Activated CD8-positive, alpha-beta T cell treated with anti-CD3 and anti-CD28 coated beads for 36 hours (primary cell): Measurements from ENCODE around the gene EML5. TPM values are rescaled to one million over a fixed set of nuclear protein-coding genes. Genes with fewer than 3 reads are reported as not detected.
A peak's percentile ranks its signal among the peaks of the same experiment; 100 is the strongest.
"Not testable (repeated sequence)": the region's sequence is repeated elsewhere in the genome, so short reads cannot be mapped to it uniquely, and the experiment has no call there.

ENCODE experiments used
- ATAC-seq: fragments of 200-7000 bp; cut with Tn5 transposase; one replicate; pipeline ENCODE4 v1.10.0; 2021; ENCODE audit warnings: mild to moderate bottlenecking, moderate library complexity
- CTCF ChIA-PET: fragments of 350-600 bp; sonication (Branson Sonifier 250); formaldehyde crosslinking; loops from one replicate; lab custom pipeline; 2021; ENCODE audit warnings: antibody characterized with exemption; lab: Charles Lee
- POLR2A ChIA-PET: fragments of 350-600 bp; sonication (Branson Sonifier 250); formaldehyde crosslinking; loops from one replicate; lab custom pipeline; 2021; ENCODE audit warnings: antibody characterized with exemption; lab: Charles Lee
- DNase-seq: peaks from one replicate; pipeline ENCODE4 v3.0.0-alpha.2; 2020
- H3K27ac Mint-ChIP-seq: one replicate; pipeline ENCODE4 v1.8.0; 2021; ENCODE audit warnings: mild to moderate bottlenecking, mixed read lengths
- H3K27me3 Mint-ChIP-seq: one replicate; pipeline ENCODE4 v1.8.0; 2021; ENCODE audit warnings: mixed read lengths
- H3K36me3 Mint-ChIP-seq: one replicate; pipeline ENCODE4 v1.8.0; 2021; ENCODE audit warnings: low read depth, mixed read lengths
- H3K4me1 Mint-ChIP-seq: one replicate; pipeline ENCODE4 v1.8.0; 2021; ENCODE audit warnings: low read depth, mixed read lengths
- H3K4me3 Mint-ChIP-seq: one replicate; pipeline ENCODE4 v1.8.0; 2021; ENCODE audit warnings: mild to moderate bottlenecking, moderate library complexity, mixed read lengths
- H3K9me3 Mint-ChIP-seq: one replicate; pipeline ENCODE4 v1.8.0; 2021; ENCODE audit warnings: mixed read lengths
- intact Hi-C: fragments of 100-400 bp; cut with micrococcal nuclease; formaldehyde crosslinking; loops from one replicate; pipeline ENCODE4 v1.10.0; 2022
- total RNA-seq, 2 experiments: library from RNA; stranded (reverse); gene quantifications; one replicate each; pipeline ENCODE4 v1.2.3, GENCODE V29; 2021
- TF ChIP-seq, protein P1 (sequence below): fragments of 200-600 bp; IDR thresholded peaks from one replicate; pipeline ENCODE4 v1.8.0; 2022; ENCODE audit warnings: antibody characterized with exemption, mild to moderate bottlenecking

EML5 gene
- total RNA-seq, 2 experiments from 2014 or later = 2.7 to 3.8 TPM

DNA sequence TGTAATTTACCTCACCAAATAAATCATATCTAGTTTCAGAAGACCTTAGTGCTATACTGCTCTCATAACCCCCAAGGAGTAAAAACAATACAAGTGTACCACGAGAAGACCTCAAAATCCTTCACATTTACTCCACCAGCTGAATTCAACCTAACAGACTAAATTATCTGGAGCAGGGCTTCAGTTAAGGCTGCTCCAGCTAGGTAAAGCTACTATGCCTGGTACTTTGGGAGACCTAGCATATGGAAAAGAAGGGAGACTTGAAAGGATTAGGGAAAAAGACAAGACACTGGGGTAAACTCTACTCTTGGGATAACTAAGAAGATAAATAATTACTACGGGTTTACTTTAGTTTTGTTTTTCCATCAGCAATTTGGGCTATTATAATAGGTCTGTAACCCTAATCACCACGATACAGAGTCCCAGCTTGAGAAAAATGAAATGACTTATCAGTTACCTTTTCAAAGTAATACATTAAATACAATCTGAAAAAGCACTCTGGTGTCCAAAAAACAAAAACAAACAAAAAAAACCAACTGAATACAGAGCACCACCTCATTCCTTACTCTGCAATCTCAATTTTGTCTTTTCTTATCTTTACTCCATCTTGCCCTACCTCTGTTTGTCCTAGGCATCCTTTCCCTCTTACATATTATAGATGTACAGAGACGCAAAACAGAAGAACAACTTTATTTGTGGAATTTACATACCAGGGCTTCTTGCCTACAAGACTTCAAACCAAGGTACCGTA lies 2.1 kb downstream of the EML5 start:
- intact Hi-C loops = loop anchor here (10.0 kb wide), 1 partner anchor 226 kb away; the partner anchor contains the start of gene ZC3H14
- Mint-ChIP-seq H3K27me3 (no peaks in the 10 kb centered on the region), H3K4me3 (peak overlapping the region; percentile 84), H3K27ac (peak overlapping the region; percentile 12), H3K36me3 (no peaks in the 10 kb centered on the region), H3K9me3 (peaks cover 2% of the 10 kb centered on the region), H3K4me1 (peaks cover 23% of the 10 kb centered on the region)
- ChIA-PET CTCF (interaction anchor here (1.0 to 2.3 kb wide), 3 partner anchors 34 to 123 kb away, joined by 3 to 9 read pairs (median 4); partner anchors contain the start of gene TTC8), POLR2A (no interaction called here)
- DNase-seq = no peak
- TF ChIP-seq, protein P1, sequence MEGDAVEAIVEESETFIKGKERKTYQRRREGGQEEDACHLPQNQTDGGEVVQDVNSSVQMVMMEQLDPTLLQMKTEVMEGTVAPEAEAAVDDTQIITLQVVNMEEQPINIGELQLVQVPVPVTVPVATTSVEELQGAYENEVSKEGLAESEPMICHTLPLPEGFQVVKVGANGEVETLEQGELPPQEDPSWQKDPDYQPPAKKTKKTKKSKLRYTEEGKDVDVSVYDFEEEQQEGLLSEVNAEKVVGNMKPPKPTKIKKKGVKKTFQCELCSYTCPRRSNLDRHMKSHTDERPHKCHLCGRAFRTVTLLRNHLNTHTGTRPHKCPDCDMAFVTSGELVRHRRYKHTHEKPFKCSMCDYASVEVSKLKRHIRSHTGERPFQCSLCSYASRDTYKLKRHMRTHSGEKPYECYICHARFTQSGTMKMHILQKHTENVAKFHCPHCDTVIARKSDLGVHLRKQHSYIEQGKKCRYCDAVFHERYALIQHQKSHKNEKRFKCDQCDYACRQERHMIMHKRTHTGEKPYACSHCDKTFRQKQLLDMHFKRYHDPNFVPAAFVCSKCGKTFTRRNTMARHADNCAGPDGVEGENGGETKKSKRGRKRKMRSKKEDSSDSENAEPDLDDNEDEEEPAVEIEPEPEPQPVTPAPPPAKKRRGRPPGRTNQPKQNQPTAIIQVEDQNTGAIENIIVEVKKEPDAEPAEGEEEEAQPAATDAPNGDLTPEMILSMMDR = no peak
- ATAC-seq = no peak

DNA sequence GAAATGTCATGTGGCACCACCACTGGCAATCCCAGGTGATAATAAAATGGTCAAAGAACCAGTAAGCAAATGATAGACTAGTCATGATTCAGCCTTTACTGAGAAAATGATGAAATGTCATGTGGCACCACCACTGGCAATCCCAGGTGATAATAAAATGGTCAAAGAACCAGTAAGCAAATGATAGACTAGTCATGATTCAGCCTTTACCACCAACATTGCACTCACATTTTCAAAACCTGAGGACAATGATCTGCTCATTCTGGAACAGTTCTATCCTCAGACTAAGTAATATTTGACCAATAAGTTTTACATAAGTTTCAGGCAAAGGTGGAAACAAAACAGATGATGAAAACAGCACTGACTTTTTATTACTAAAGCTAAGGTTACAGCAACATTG lies 3.2 kb downstream of the EML5 start:
- H3K9me3 Mint-ChIP-seq, DNase-seq, H3K27me3 Mint-ChIP-seq, POLR2A ChIA-PET, H3K36me3 Mint-ChIP-seq, intact Hi-C loops: not testable (repeated sequence)
- CTCF ChIA-PET = interaction anchor here (2.3 kb wide), 1 partner anchor 122 kb away, joined by 9 read pairs; no protein-coding TSS in a partner anchor
- peak; percentile 19 for ATAC-seq
- H3K4me1 Mint-ChIP-seq = peaks cover 23% of the 10 kb centered on the region
- H3K27ac Mint-ChIP-seq = peak overlapping the region; percentile 75
- H3K4me3 Mint-ChIP-seq = peak overlapping the region; percentile 84

DNA sequence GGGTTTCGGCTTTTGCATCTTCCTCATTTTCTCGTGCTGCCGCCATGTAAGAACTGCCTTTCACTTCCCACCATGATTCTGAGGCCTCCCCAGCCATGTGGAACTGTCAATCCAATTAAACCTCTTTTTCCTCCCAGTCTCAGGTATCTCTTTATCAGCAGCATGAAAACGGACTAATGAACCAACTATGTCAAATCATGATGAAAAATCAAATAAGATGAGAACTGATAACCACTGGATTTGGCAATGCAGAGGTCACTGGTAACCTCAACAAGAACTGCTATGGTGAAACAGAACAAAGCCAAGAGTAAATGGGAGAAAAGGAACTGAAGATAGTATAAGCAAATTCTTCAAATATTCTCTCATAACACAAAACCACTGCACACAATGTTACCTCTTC lies 6.0 kb downstream of the EML5 start:
- Mint-ChIP-seq H3K9me3 (peaks cover 22% of the 10 kb centered on the region), H3K27me3 (peaks cover 2% of the 10 kb centered on the region), H3K27ac (no peak overlapping the region), H3K36me3 (peaks cover 13% of the 10 kb centered on the region), H3K4me1 (peaks cover 23% of the 10 kb centered on the region), H3K4me3 (no peak overlapping the region)
- ChIA-PET CTCF (no interaction called here), POLR2A (interaction anchor here (0.9 kb wide), 1 partner anchor 26 kb away, joined by 3 read pairs; no protein-coding TSS in a partner anchor)
- intact Hi-C loops = no loop called here
- DNase-seq (no peak), ATAC-seq (no peak)
- TF ChIP-seq, protein P1 = no peak

DNA sequence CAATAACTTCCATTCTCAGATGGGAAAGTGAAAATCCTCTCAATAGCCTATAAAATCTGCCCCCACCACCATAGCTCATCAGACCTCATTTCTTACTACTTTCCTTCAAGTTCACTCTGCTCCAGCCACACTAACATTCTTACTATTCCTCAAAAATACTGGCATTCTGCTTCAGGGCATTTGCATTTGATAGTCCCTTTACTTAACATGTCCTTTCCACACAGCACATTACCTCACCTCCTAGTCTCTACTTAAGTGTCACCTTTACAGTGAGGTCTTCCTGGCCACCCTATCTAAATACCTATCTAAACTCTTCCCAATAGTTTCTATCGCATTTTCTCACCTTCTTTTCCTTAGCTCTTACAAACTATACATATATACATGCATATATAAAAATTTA lies 6.8 kb downstream of the EML5 start:
- no peak for DNase-seq
- TF ChIP-seq, protein P1 = no peak
- Mint-ChIP-seq H3K9me3 (peaks cover 24% of the 10 kb centered on the region), H3K36me3 (peaks cover 15% of the 10 kb centered on the region), H3K4me1 (peaks cover 21% of the 10 kb centered on the region), H3K4me3 (no peak overlapping the region), H3K27me3 (peaks cover 2% of the 10 kb centered on the region), H3K27ac (no peak overlapping the region)
- ATAC-seq = no peak
- intact Hi-C loops = no loop called here
- CTCF ChIA-PET = no interaction called here
- POLR2A ChIA-PET = no interaction called here

DNA sequence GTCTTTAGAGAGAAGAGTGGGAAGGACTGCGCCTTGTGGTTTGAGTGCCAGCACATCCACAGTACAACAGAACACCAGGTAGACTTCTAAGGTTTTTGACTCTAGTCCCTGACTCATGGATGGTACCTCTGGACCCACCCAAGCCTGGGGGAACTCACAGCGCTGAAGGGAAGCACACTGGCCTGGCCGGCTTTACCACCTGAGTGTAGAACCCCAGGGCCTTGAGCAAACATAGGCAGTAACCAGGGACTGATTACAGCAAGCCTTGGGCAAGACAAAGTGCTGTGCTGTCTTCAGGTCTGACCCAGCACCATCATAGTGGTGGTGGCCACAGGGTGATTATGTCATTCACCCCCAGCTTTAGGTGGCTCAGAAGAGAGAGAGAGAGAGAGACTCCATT lies 17.2 kb downstream of the EML5 start:
- CTCF ChIA-PET = no interaction called here
- no peak overlapping the region for H3K27ac Mint-ChIP-seq

More for the DNA sequence above, 17.2 kb downstream of the EML5 start:
- Mint-ChIP-seq H3K9me3 (no peaks in the 10 kb centered on the region), H3K27me3 (no peaks in the 10 kb centered on the region), H3K4me3 (no peak overlapping the region), H3K36me3 (peaks cover 3% of the 10 kb centered on the region), H3K4me1 (no peaks in the 10 kb centered on the region)
- ATAC-seq (no peak), DNase-seq (no peak)
- intact Hi-C loops = no loop called here
- TF ChIP-seq, protein P1 = no peak
- POLR2A ChIA-PET = no interaction called here
